ENCODE measurements around the gene DPP10.

DPP10 gene

DNA sequence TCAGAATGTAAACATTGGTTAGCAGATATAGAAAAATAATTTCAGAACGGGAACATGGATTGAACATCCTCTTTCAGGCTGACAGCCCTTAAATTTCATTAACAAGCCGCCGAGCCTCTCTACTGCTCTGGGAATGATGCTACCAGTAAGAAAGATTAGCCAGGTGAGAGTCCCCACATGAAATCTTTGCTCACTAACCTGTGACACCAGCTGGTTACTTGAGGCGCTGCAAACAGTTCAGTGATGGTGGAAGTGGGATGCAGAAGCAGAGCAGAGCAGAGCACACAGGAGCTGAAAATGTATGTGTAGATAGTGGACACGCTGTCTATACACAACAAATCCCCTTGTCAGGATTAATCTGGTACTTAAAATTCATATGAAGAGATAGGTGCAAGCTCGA is 721.1 kb downstream of the DPP10 start:
- no peak for DNase-seq

DNA sequence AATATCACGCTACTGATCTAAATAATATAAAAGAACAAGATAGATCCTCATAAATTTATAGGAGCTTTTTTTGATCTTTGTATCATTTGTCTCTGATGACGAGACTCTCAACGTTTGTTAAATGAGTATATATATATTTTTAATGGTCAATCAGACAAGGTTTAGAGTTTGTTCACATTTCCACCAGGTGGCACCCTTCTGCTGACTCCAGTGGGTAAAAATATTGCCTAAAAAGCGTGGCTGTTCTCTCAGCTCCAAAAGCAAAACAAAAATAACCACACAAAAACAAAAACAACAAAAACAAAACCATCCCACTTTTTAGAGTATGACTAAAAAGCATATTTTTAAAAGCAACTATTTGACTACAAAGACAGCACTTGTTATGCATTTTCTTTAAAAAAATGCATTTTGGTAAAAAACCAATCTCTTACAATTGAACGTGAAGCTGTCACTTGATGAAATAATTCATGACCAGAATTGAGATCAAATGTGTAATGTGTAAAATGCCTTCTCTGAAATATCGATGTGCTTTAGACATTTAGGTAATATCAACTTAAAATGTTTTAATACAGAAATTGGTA is 723.2 kb downstream of the DPP10 start:
- no peak for DNase-seq

DNA sequence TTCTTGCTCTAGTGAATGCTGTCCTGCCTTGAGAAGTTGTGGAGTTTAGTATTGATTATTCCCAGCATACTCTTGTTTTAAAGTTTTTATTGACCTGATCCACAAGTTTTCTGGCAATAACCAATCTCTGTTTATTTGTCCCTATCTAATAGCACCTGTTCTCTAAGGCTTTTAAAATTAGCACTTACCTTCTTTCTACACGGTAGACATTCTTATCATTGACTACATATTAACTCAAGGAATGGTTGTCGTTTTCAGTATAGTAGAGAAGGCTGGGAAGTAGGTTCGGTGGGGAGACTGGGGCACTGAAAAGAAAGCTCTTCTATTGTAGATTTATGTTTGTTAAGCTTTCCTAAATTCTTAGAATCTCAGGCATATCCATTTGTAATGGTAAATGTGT is 726.0 kb downstream of the DPP10 start:
- no peak for DNase-seq

DNA sequence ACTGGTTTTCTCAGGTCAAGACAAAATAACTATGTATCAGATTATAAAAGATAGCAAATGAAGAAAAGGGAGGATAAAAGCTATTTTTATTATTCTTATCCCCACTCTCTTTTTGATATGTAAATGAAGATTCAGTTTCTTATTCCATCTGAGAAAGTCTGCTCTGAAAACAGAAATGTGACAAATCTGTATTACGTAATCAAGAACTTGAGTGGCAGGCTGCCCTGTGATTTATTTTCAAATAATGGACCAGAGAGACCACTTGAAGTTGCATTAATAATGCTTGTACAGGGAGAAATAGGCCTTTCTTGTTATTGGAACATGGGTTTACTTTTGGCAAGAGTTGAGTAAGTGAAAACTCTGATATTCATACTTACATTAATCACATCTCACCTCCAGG is 727.4 kb downstream of the DPP10 start:
- no peak for DNase-seq

DNA sequence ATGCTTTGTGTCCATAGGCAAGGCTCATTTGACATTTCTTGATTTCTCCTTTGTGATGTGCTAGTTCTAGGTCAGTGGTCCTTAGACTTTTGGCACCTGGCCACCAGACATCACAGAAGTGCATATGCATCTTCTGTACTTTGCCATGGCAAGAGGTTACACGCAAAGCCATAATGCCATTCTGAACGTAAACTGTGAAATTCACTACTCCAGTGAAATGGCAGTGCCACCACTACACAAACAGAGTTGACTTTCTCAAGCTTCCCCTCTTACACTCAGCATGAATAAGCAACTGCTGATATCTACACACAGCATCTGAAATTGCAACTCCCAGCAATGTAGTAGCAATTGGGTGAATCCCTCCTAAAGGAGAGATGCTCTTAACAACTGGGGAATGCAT is 729.3 kb downstream of the DPP10 start:
- no peak for DNase-seq

DNA sequence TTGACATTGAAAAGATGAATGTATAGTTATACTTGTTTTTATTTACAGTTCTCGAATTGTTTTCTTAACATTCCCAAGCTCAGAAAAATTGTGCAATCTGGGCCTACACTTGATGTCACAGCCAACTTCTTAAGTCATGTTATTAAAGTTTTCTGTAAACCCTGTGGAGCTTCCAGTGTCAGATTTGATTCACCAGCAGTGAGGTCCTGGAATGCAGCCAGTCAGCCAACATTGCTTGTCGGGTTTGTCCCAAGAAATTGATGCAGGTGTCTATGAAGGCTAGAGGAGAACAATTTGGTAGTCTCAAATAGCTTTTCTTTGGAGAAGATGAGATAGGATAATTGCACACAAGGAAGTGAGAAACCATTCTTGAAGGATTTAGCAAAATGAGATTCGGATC is 732.2 kb downstream of the DPP10 start:
- no peak for DNase-seq

DNA sequence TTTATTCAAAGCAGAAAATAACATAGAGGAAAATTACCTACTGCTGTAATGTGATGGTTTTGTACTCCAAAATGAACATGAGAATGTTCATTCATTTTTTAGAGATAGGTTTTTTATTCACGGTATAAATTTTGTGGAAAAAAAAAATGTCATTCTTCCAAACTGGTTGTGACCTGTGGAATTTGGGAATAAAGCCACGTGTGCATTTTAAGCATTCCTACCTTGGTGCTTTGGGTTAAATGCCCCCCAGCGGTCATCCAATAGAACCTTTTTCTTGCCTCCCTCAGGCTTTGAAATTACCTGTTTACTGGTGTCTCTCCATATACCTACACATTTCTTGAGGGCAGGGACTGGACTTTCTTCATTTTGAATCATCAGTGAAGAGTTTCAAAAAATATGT is 740.7 kb downstream of the DPP10 start:
- no peak for DNase-seq

DNA sequence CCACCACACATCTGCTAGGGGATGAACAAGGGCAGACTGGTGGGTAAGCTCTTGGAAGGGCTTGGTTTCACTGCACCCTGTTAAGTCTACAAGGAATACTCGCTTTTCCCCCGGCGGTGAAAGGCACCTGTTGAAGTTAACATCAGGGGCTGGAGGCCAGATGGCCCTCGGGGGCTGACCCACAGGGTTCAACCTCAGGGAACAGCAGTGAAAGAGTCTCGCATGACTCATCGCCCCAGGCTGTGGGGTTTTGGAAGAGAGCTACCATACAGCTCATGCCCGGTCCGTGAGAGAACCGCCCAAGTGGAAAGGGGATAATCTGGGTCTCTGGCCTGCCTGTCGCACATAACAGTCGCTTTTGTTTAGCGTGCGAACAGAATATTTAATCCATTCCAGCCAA is 748.0 kb downstream of the DPP10 start:
- no peak for DNase-seq

DNA sequence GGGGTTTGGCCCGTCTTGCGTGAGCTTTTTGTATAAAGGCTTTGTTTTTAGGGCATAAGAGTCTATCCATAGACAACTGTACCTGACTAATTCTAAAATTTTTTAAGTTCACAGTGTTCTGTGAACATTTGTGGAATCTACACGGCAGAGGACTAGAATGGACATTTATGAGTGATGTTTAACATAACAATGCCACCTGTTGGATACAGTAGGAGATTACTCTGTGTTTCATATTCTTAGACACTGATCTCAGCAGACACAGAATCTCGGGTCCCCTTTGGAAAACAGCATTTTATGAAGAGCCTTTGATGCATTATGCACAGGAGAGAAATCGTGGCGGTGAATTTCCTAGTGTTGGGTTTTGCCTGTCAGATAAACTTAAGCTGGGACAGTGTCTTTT is 752.2 kb downstream of the DPP10 start:
- DNase-seq: no peak

DNA sequence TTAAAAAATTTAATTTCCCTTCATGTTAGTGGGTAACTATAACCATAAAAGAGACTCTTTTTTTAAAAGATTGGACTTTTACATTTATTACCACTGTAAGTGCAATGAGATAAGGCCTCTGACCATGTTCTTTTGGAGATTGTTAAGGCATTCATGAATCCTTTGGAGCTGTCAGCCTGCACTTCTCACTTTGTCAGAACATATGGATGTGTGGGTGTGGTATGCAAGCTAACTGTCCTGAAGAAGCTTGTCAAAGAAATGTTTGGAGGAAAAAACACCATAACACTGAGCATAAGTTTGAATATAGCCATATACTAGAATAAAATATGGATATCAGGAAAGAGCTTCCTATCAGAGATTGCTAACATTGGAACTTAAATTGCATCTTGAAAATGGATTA is 754.1 kb downstream of the DPP10 start:
- no peak for DNase-seq

DNA sequence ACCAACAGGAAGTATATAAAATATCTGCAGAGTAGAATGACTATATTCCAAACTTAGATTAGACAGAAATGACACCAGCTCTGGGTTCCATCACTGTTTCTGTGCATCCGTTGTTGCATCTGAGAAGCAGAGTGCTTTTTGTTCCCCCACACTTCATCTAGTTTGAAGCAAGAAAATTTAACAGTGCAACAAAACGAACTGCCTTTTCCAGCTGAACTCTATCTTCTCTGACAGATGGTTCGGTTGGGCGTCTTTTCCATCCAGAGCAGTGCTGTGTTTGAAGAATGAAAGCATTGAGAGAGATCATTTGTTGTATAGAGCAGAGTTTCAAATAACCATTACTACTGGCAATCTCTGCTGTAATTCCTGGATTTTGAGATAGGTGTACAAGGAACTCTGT is 757.5 kb downstream of the DPP10 start:
- no peak for DNase-seq

DNA sequence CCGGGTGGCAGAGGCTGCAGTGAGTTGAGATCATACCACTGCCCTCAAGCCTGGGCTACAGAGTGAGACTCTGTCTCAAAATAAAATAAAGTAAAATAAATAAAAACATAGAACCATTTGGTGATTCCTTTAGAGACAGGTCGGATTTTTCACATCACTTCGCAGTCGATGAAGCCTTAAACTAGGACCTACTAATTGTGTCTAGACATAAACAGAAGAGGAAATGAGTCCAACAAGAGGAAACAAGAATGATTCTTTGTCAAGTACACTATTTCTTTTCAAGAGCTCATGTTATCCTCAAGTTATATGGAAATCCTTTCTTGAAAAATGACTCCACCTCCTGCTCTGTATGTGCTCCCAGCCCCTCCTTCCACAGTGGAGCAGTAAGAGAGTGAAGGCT is 758.9 kb downstream of the DPP10 start:
- no peak for DNase-seq

DNA sequence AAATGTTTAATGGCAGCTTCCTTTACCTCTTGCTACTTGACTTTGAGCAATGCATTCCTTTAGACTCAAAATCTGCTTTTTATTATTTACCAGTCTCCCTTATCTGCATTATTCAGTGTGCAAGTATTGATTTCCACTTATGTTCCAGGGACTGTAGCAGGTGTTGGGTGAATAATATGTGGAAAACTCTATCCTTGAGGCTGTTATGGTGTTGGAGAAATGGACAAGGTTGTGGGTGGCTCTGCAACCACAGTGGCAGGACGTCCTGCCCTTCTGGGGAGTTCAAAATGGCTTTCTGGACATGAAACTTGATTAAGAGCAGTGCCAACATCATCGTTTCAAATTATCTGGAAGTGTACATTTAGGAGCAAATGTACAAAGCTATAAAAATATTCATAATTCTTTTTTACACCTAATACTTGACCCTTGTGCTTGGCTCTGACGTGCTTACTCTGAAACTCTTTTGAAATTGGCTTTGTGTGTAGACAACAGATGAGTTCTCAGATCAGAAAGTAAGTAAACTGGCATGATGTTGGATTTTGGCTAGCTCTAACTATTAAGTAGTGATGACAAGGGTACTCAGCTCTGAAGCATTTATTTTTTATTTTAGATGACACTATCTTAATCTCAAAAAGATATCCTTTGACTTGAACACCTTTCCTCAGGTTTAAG is 766.2 kb downstream of the DPP10 start:
- DNase-seq: no peak

DNA sequence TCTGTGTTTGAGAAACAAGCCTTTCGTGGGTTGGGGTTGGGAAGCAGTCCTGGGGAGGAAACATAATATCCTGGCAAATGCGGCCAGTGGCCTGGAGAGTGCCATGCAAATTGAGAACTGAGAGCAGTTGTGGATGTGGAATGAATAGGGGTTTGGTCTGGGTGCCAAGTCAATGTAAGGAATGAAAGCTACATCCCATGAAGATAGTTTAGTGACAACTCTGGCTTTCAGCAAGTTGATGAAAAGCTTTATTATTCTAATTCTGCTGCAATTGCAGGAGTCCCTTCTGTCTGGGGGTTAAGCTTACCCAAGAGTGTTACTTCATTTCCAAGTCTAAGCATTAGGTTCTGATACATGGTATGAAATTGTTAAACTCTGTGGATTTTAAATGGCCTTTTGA is 771.6 kb downstream of the DPP10 start:
- DNase-seq: no peak

DNA sequence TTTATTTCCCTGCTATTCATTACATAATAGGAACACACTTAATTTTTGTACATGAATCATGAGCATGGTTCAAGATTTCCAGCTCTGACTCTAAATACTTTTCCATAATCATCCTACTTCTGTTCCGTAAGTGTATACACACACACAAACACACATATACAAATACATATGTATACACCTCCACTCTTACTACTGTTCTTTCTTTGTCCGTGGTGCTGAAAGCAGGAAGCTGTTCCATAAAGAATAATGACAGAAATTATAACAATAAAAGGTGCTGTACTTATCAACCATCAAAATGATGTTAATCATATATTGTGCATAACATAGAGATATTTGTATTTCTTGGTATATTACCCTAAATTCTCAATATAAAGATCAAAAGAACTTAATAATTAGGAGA is 776.9 kb downstream of the DPP10 start:
- no peak for DNase-seq

DNA sequence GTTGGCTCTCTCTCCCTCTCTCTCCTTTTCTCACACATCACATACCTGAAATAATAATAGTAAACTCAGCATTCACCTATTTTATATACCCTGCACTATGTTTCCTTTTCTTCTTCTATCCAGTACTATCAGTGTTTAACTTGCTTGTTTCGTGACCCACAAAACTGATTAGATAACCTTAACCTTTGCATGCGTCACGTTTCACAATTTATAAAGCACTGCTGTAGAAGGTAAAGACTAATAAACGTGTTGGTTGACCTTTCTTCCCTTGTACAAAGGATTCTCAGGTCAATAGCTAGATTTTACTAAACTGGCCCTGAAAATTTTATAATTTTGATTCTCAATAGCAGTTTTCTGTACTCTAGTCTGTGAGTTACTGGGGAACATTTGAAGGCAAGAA is 791.7 kb downstream of the DPP10 start:
- DNase-seq: no peak

DNA sequence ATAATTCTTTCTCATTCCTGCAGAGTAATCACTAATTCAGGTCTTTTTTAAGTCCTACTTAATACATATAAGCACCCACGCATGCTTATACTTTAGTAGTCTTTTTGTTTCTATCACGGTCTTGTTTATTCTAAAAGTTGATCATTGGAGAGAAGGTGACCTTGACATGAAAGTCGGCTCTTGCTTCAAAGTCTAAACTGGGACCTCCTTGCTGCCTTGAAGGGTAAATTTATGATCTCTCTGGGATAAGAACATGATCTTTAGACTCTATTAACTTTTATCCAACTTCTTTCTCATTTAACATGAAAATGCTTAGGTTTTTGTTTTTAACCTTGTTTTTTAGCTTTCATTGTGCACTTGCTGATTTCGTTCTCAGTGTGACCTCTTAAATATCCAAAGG is 792.3 kb downstream of the DPP10 start:
- no peak for DNase-seq

DNA sequence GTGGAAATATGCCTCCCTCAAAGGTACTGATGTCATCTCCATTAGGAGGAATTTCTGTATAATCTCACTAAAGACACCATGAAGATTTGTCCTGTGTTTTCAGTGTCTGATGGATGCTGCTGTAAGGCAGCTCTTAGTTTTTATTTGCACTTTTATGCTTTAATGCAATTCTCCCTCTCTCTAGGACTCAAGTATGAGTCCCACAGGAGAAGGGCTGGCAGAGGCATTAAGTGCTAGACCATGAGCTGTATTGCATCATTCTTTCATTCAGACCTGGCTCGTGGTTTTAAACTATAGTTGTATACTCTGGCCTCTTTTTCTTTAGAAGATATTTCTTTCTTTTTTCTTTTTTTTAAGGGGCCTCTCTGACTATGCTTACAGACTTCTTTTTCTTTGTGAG is 805.6 kb downstream of the DPP10 start:
- DNase-seq: no peak

DNA sequence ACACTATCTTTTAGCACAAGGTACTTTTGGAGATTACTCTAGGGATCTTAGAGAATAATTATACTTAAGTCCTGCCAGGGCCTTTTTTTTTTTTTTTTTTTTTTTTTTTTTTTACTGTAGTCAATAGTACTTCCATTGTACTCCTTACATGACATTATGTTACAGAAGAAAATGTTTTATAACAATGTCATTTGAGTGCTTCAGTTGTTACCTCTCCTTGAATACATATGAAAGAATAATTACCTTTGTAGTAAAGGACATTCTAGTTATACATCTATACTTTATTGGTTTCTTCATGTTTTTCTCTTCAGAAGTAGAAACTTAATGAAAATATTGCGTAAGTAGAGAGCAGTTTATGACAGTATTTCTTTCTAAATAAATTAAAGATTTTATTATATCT is 834.9 kb downstream of the DPP10 start:
- no peak for DNase-seq

DNA sequence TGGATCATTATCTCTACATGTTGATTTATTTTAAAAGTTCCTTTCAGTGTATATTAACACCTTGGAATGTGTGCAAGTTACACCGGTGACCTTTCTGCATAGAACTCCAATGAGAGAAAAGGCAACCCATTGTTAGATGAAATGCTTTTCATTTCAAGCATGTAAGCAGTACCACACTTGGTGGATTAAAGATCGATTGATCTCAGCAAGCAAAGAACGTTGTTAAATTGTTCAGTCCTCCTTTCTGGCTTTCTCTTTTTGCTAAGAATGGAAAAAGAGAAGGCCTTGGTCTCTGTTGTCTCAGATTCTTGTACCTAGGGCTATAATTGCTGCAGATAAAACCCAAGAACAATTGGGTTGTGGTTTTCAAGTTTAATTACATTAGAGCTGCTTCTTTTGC is 843.0 kb downstream of the DPP10 start:
- DNase-seq: no peak

DNA sequence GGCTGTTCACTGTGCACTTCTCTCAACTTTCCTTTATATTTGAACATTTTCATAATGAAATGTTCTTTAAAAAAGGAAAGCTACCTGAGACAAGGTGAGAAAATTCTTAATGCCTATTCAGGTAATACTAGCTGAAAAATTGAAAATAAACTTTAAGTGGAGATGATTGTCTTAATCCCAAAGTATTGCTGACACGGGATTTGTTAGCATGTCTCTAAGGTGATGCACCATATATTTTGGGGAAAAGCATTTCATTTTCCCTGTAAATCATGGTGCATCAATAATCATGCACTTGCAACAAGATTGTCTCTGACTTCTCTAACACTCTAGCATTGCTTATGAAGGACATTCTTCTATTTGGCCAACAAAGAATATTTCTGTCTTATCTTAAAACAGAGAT is 848.0 kb downstream of the DPP10 start:
- DNase-seq: no peak

DNA sequence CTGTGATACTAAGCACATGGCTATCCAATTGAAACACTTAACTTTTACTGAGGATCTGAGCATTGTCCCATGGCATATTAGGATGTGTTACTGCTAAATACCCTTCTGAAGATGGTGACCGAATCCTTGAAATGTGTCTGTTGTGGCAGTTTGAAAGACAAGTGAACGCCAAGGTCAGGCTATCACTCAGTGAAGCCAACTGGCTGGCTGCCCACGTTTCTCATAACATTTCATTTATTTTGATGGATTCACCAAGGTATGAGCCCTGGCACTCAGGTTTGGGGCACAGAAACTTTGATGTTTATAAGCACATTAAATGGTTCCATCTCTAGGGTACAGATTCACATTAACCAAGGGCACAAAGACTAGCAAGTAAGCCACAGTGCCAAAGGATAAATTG is 850.3 kb downstream of the DPP10 start:
- DNase-seq: no peak

DNA sequence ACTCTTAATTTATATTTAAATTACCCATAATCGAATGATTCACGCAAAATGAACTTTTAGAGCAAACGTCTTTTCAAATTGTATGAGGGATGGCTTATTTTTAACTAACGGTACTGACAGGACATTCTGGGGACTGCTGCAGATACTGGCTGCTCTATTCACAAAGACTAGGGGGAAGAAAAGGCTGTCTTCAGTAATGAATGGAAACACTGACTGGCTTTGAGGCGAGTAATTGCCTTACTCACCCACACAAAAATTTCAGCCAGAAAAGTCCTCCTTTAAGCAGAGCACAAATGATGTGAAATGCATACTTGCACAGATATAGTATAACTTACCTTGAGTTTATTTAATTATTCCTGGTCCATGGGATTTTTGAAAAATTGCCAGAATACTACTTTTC is 852.6 kb downstream of the DPP10 start:
- DNase-seq: no peak

DNA sequence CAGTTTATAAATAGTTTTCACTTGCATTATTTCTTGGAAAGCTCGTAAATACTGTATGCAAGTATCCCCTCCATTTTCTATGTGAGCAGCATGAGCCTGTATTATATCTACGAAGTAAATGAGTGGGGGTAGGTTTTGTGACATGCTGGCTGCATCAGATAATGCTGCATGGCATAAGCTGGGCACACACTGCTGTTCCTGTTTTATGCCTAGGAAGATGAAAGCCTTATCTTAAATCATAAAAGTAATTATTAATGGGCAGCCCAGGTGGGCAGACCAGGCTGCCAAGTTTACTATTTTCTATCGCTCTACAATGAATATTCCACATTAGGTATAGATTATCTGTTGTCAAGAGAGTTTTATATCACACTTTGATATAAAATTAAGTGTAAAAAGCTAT is 854.6 kb downstream of the DPP10 start:
- no peak for DNase-seq

DNA sequence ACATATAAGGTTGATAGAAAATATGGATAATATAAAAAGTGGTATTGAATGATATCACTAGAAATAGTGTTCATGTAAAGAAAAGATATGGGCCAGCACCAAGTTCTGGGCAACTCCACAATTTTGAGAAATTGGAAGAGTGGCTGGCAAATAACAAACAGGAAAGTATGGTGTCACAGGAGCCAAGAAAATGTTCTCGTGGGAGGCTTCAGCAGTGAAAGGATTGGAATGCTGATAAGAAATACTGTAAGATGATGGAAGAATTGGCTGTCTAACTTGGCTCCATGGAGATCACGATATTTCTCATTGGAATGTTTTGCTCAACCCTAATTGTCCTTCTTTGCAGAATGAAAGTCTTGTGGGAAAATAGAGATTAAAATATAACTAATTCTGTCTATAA is 856.8 kb downstream of the DPP10 start:
- DNase-seq: no peak

DNA sequence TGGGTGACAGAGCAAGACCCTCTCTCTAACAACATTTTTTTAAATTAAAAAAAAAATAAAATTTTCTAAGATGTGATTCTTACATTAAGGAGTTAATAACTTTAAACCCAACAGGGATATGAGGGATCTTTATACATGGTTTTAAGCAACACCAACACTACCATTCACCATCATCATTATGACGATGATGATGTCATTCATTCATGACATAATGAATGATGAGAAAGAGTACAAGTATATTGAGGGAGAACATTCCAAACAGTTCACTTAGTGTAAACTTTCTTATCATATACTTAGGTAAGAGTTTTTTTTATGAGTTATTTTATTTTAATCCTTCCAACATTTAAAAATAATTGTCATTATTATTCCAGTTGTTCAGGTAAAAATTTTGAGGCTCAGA is 863.3 kb downstream of the DPP10 start:
- DNase-seq: no peak
